VCaP (cell line): Measurements from ENCODE around the gene FBXO24.
"Not testable (repeated sequence)": the region's sequence is repeated elsewhere in the genome, so short reads cannot be mapped to it uniquely, and the experiment has no call there.

Source experiments
- H3K27ac ChIP-seq: fragments of 450-650 bp; 2 replicates; pipeline ENCODE4 v1.5.1; 2017
- CTCF ChIP-seq: fragments of 450-650 bp; conservative IDR thresholded peaks from 2 replicates; pipeline ENCODE4 v1.5.1; 2017; ENCODE audit warnings: mild to moderate bottlenecking, moderate library complexity

FBXO24 gene

GRCh38 chr7:100586266-100587025 lies at the start of gene FBXO24:
TSS of gene FBXO24 (plus strand) at chr7:100586328. CDS start at chr7:100586626, 298 bp downstream.
- peak within 1 kb of the TSS; percentile 99 for H3K27ac ChIP-seq
- TF ChIP-seq CTCF, result no peak

GRCh38 chr7:100536695-100537094 lies 49.4 kb upstream of the FBXO24 start:
- not testable (repeated sequence) for H3K27ac ChIP-seq

GRCh38 chr7:100538348-100538653 lies 47.8 kb upstream of the FBXO24 start:
- H3K27ac ChIP-seq, result peak overlapping the region; percentile 100
- no peak for TF ChIP-seq CTCF

GRCh38 chr7:100538654-100539435 lies 47.3 kb upstream of the FBXO24 start, which contains the start of gene AGFG2:
TSS of gene AGFG2 (plus strand) at chr7:100539203. CDS start at chr7:100539347, 144 bp downstream.
- no peak for TF ChIP-seq CTCF
- peak within 1 kb of the TSS; percentile 100 for H3K27ac ChIP-seq

- TF ChIP-seq CTCF, result no peak
- peak overlapping the region; percentile 100 for H3K27ac ChIP-seq
These were observed 46.6 kb upstream of the FBXO24 start for GRCh38 chr7:100539436-100540006.

- TF ChIP-seq CTCF, result no peak
- peak overlapping the region; percentile 100 for H3K27ac ChIP-seq
These were observed 45.9 kb upstream of the FBXO24 start for GRCh38 chr7:100540073-100540723.

GRCh38 chr7:100541309-100541708 lies 44.8 kb upstream of the FBXO24 start:
- peak overlapping the region; percentile 100 for H3K27ac ChIP-seq

- H3K27ac ChIP-seq, result peak overlapping the region; percentile 100
- no peak for TF ChIP-seq CTCF
These were observed 42.5 kb upstream of the FBXO24 start for GRCh38 chr7:100543586-100543985.
